GM23338 (cell line): ENCODE data around the gene DESI1. TPM values are rescaled to one million over a fixed set of nuclear protein-coding genes. Genes with fewer than 3 reads are reported as not detected.

Experiments used
- ATAC-seq: fragments of 200-7000 bp; cut with Tn5 transposase; 3 replicates; pipeline ENCODE4 v1.9.1; 2020
- DNase-seq: peaks from one replicate; pipeline ENCODE4 v3.0.0-alpha.2; 2015; ENCODE audit warnings: low spot score
- H2AFZ ChIP-seq: fragments of 200-600 bp; sonication (generic); 2 replicates; pipeline ENCODE4 v1.8.0; 2016; ENCODE audit warnings: antibody characterized with exemption, mild to moderate bottlenecking, moderate library complexity
- H3F3A ChIP-seq: fragments of 200-600 bp; sonication (generic); replicated peaks from 2 replicates; pipeline ENCODE4 v1.8.0; 2017; ENCODE audit warnings: antibody characterized with exemption, mixed run types, low read depth
- H3K27ac ChIP-seq: fragments of 200-600 bp; sonication (generic); 2 replicates; pipeline ENCODE4 v1.6.1; 2016; ENCODE audit warnings: low read depth
- H3K27me3 ChIP-seq: fragments of 200-600 bp; sonication (generic); 2 replicates; pipeline ENCODE4 v1.8.0; 2016; ENCODE audit warnings: mild to moderate bottlenecking, mixed run types, moderate library complexity; ENCODE audit not compliant: insufficient read depth
- H3K36me3 ChIP-seq: fragments of 200-600 bp; sonication (generic); 2 replicates; pipeline ENCODE4 v1.8.0; 2016; ENCODE audit warnings: mild to moderate bottlenecking; ENCODE audit not compliant: insufficient read depth
- H3K4me1 ChIP-seq: fragments of 200-600 bp; sonication (generic); 2 replicates; pipeline ENCODE4 v1.8.0; 2016; ENCODE audit warnings: mild to moderate bottlenecking, moderate library complexity; ENCODE audit not compliant: insufficient read depth
- H3K4me2 ChIP-seq: fragments of 200-600 bp; sonication (generic); 2 replicates; pipeline ENCODE4 v1.7.1; 2017; ENCODE audit warnings: mixed run types
- H3K4me3 ChIP-seq: fragments of 200-600 bp; sonication (generic); 2 replicates; pipeline ENCODE4 v1.6.1; 2016; ENCODE audit warnings: mixed run types
- H3K79me2 ChIP-seq: fragments of 200-600 bp; sonication (generic); replicated peaks from 2 replicates; pipeline ENCODE4 v1.8.0; 2017; ENCODE audit warnings: mild to moderate bottlenecking; ENCODE audit not compliant: insufficient read depth
- H3K9me2 ChIP-seq: fragments of 200-600 bp; sonication (generic); 2 replicates; pipeline ENCODE4 v1.8.0; 2017; ENCODE audit not compliant: insufficient read depth
- H4K20me1 ChIP-seq: fragments of 200-600 bp; sonication (generic); replicated peaks from 2 replicates; pipeline ENCODE4 v1.8.0; 2017; ENCODE audit warnings: mild to moderate bottlenecking; ENCODE audit not compliant: insufficient read depth
- H3K27ac Mint-ChIP-seq: 2 replicates; pipeline ENCODE4 v1.8.0; 2020; ENCODE audit warnings: inconsistent platforms, mild to moderate bottlenecking, moderate library complexity, mixed read lengths
- H3K27me3 Mint-ChIP-seq: 3 replicates; pipeline ENCODE4 v1.8.0; 2022; ENCODE audit warnings: low read depth, mild to moderate bottlenecking, moderate library complexity, mixed read lengths, inconsistent platforms; ENCODE audit not compliant: insufficient read depth, poor library complexity
- H3K36me3 Mint-ChIP-seq: 3 replicates; pipeline ENCODE4 v1.8.0; 2021; ENCODE audit warnings: low read depth, mild to moderate bottlenecking, inconsistent platforms, moderate library complexity, mixed read lengths
- H3K4me1 Mint-ChIP-seq: 3 replicates; pipeline ENCODE4 v1.8.0; 2020; ENCODE audit warnings: mild to moderate bottlenecking, inconsistent platforms, mixed read lengths
- H3K4me3 Mint-ChIP-seq: 3 replicates; pipeline ENCODE4 v1.8.0; 2021; ENCODE audit warnings: moderate library complexity, mild to moderate bottlenecking, inconsistent platforms, mixed read lengths
- H3K9me3 Mint-ChIP-seq: 3 replicates; pipeline ENCODE4 v1.8.0; 2020; ENCODE audit warnings: moderate library complexity, mild to moderate bottlenecking, inconsistent platforms, mixed read lengths
- CREB1 ChIP-seq: fragments of 250-450 bp; sonication (Bioruptor Pico); IDR thresholded peaks from 2 replicates; pipeline ENCODE4 v1.5.0; 2020; ENCODE audit warnings: low read depth, mild to moderate bottlenecking, moderate library complexity
- CTCF ChIP-seq, 2 experiments: fragments of 200-600 bp in 1 of 2; sonication (generic) in 1 of 2; conservative IDR thresholded peaks; 2 replicates each; pipeline versions ENCODE4 v1.5.1 to v1.6.1; 2016 to 2017; ENCODE audit warnings: antibody characterized with exemption in 2 of 2, low read depth in 2 of 2, mild to moderate bottlenecking in 2 of 2, moderate library complexity in 1 of 2
- ETS1 ChIP-seq: IDR thresholded peaks from 2 replicates; pipeline ENCODE4 v1.6.1; 2016; ENCODE audit warnings: antibody characterized with exemption
- EZH2 ChIP-seq: fragments of 200-600 bp; sonication (generic); IDR thresholded peaks from one replicate; pipeline ENCODE4 v1.8.0; 2017; ENCODE audit warnings: antibody characterized with exemption, mild to moderate bottlenecking, low read depth; ENCODE audit not compliant: unreplicated experiment
- JUNB ChIP-seq: IDR thresholded peaks from one replicate; pipeline ENCODE4 v1.6.1; 2016; ENCODE audit warnings: antibody characterized with exemption; ENCODE audit not compliant: unreplicated experiment
- NANOG ChIP-seq: IDR thresholded peaks from 2 replicates; pipeline ENCODE4 v1.6.1; 2016; ENCODE audit warnings: antibody characterized with exemption, borderline replicate concordance
- POLR2AphosphoS5 ChIP-seq: IDR thresholded peaks from 2 replicates; pipeline ENCODE4 v1.6.1; 2016; ENCODE audit warnings: antibody characterized with exemption, low read depth
- STAT1 ChIP-seq: IDR thresholded peaks from one replicate; pipeline ENCODE4 v1.6.1; 2016; ENCODE audit warnings: antibody characterized with exemption; ENCODE audit not compliant: unreplicated experiment
- ZNF114 ChIP-seq: fragments of 250-450 bp; sonication (Bioruptor Pico); IDR thresholded peaks from 2 replicates; pipeline ENCODE4 v1.5.0; 2020; ENCODE audit warnings: mild to moderate bottlenecking, moderate library complexity
- ZNF331 ChIP-seq: fragments of 250-450 bp; sonication (Bioruptor Pico); IDR thresholded peaks from 2 replicates; pipeline ENCODE4 v1.5.0; 2020; ENCODE audit warnings: low read depth, mild to moderate bottlenecking, moderate library complexity
- ZNF462 ChIP-seq: fragments of 250-450 bp; sonication (Bioruptor Pico); IDR thresholded peaks from 2 replicates; pipeline ENCODE4 v1.5.0; 2020; ENCODE audit warnings: mild to moderate bottlenecking, moderate library complexity
- polyA plus RNA-seq: library from polyadenylated mRNA; unstranded; fragments of >200 nt; fragmentation: Nextera tagmentation; extraction: Ambion mirVana; gene quantifications from 2 replicates; pipeline ENCODE4 v1.2.1, GENCODE V29; 2016
- total RNA-seq: library from RNA; depleted of rRNA; stranded (reverse); fragments of >200 nt; shearing (Covaris generic); gene quantifications from 2 replicates; pipeline ENCODE4 v1.2.3, GENCODE V29; 2014

Gene DESI1
- total and polyA plus RNA-seq, 2 experiments from 2014 or later = 33.7 to 53.8 TPM

GRCh38 chr22:41585898-41586297 is 34.9 kb downstream of the DESI1 start (continued):
- no peak for TF ChIP-seq ZNF114 (CRISPR knock-in tag)
- TF ChIP-seq STAT1 = no peak
- no peak for TF ChIP-seq ZNF462 (CRISPR knock-in tag)
- TF ChIP-seq JUNB = no peak
- TF ChIP-seq NANOG = no peak

- Histone ChIP-seq H3K9me2 (no peaks in the 10 kb centered on the region), H4K20me1 (no peaks in the 10 kb centered on the region), H3K36me3 (no peaks in the 10 kb centered on the region), H3F3A (0 out of 2 replicates have a peak, but pooled peaks cover 4% of the 10 kb centered on the region), H3K27ac (no peak overlapping the region), H2AFZ (no peak overlapping the region), H3K4me2 (no peak overlapping the region), H3K27me3 (no peaks in the 10 kb centered on the region), H3K4me3 (no peak overlapping the region), H3K79me2 (no peaks in the 10 kb centered on the region), H3K4me1 (peaks cover 6% of the 10 kb centered on the region)
- H3K4me3 Mint-ChIP-seq = no peak overlapping the region
- no peak for DNase-seq
- H3K27ac Mint-ChIP-seq = no peak overlapping the region
- H3K4me1 Mint-ChIP-seq = peaks cover 6% of the 10 kb centered on the region; the same call in 2 of the 3 replicates
- no peak for ATAC-seq
- H3K36me3 Mint-ChIP-seq = peaks cover 3% of the 10 kb centered on the region; the same call in 1 of the 3 replicates
- H3K27me3 Mint-ChIP-seq = peaks cover 12% of the 10 kb centered on the region
- H3K9me3 Mint-ChIP-seq = no peaks in the 10 kb centered on the region
- TF ChIP-seq ZNF331 (CRISPR knock-in tag) (no peak), EZH2 (no peak), ETS1 (no peak), POLR2AphosphoS5 (no peak), CREB1 (no peak), NANOG (no peak), CTCF (conservative IDR thresholded peaks at IDR 0.05; ENCODE audit: low read depth in 2 of 2) (no peak)
These were observed 36.0 kb downstream of the DESI1 start for GRCh38 chr22:41584881-41585280.
